HG03039 (cell line): Measurements from ENCODE around the gene PCDHAC2.

Experiments used
- ATAC-seq: cut with Tn5 transposase; IDR thresholded peaks from one replicate; pipeline ENCODE4 v1.9.1; 2021; ENCODE audit warnings: mild to moderate bottlenecking, moderate library complexity; ENCODE audit not compliant: unreplicated experiment

PCDHAC2 gene

DNA sequence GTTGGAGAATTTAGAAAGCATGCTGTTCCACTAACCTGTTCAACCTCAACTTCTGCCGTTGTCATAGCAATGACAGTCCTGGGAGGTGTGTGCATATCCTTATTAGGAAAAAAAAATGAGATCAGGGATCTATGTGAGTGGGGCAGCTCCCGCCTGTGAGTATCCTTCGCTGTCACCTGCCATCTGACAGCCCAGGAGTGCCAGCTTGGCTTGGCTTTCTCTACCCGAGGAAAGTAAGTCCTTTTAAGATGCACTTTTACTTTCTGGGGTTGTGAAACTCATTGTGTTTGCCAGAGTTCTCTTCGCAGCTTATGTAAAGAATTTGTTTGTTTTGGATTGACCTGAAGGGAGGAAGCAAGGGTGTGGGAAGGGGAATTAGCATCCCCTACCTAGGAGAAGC is 21.8 kb downstream of the PCDHAC2 start:
- ATAC-seq = no peak

DNA sequence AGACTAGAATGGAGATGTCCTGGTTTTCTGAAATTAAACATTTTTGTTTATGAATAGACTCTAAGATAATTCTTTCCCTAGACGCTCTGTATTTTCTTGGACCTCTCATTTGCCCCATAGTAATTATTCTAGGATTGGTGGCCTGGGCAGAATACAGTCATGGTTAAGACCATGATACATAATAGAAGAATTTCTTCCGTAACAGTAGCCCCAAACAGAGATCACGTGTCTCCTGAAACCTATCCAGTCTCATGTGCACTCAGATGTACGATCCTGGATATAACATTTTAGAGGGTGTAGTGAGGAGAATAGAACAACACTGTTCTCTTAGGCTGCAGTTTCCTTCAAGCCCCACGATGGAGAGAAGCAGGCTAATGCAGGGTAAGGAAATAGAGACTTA is 22.3 kb downstream of the PCDHAC2 start:
- ATAC-seq = no peak

- no peak for ATAC-seq
These were observed 23.2 kb downstream of the PCDHAC2 start for GRCh38 chr5:140989254-140990020.

GRCh38 chr5:140992828-140993227 is 26.6 kb downstream of the PCDHAC2 start:
- ATAC-seq = no peak

DNA sequence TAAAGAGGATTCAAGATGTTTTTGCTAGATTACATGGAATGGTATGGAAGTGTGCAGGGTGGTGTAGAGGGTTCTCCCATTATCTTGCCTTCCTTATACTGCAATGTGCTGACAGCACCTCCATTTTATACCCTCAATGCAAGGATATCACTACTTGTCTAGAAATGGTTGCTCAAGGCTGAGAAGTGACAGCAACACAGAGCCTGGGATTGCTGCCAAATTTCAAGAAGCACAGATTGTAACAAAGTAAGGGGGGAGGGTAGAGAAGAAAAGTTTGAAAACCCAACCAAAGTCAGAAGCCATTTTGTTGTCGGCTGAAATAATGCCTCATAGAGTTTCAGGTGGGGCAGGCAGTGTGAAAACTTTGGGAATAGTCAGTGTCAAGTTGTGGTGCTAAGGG is 29.8 kb downstream of the PCDHAC2 start:
- no peak for ATAC-seq

GRCh38 chr5:140998921-140999410 is 32.7 kb downstream of the PCDHAC2 start:
- no peak for ATAC-seq

GRCh38 chr5:141001446-141001843 is 35.2 kb downstream of the PCDHAC2 start:
- no peak for ATAC-seq

GRCh38 chr5:141001844-141002604 is 35.7 kb downstream of the PCDHAC2 start:
- no peak for ATAC-seq

DNA sequence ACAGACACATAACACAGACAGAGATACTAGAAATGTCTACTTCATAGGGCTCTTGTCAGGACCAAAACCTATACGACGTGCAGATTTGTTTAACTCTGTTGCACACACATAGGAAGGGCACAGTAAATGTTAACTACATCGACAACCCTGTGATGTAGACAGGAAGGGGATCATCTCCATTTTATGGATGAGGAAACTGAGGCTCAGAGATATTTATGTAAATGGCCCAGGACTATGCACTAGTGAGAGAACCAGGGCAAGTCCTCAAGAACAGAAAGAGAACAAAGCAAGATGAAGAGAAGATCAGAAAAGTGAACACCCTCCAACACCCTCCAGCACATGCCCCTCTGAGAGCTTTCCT is 36.3 kb downstream of the PCDHAC2 start:
- ATAC-seq = no peak

DNA sequence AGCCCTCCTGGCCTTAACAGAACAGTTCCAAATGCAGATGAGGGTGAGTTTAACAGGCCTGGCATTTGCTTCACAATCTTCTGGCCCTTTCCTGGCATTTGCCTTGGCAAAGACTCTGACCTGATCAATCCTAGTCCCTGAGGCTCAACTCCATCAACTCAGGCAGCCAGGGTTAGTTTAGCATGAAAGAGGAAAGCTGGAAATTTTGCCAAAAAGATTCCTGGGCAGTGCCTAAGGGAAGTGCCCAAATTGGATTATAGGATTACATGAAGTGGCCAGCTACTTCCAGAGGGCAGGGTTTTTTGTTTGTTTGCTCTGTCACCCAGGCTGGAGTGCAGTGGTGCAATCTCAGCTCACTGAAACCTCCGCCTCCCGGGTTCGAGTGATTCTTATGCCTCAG is 36.8 kb downstream of the PCDHAC2 start:
- no peak for ATAC-seq

DNA sequence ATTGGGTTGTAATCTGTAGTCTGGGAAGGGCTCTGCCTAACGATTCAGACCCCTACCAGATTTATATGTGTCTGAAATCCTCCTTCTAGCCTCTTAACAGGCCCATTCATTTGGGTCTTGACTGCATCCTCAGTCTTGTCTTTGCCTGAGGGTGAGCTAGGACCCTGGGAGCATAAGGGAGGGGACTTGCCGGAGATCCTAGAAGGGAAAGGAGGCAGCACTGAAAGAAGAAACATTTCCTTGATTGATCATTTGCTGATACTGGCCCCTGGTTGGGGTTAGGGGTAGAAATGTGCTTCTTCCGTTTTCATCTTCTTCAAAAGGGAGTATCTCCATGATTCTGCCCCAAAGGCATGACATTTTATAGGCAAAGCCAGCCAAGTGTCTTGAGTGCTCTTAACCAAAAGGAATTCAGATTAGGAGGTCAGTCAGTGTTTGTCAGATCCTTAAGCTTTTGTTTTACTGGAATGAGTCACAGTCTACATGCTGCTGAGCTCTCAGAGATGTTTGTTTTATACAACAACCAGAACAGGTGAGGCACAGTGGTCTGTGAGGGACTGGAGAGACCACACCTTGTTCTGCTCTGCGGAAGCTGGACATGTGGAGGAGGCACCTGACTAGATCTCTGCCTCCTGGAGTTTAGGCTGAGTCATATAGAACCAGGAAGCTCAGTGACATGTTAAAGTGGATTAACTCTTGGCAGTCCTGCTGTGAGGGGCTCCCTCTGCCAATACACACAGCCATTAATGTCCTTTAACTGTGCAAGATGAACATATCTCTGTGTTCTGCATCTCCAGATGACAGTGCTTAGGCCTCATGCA is 37.7 kb downstream of the PCDHAC2 start:
- no peak for ATAC-seq

- ATAC-seq = no peak
These were observed 41.5 kb downstream of the PCDHAC2 start for GRCh38 chr5:141007791-141008190.

GRCh38 chr5:141010047-141010793 is 43.9 kb downstream of the PCDHAC2 start:
- no peak for ATAC-seq

- ATAC-seq = no peak
These were observed 51.7 kb downstream of the PCDHAC2 start for GRCh38 chr5:141017943-141018342.
